HG02885 (cell line): ENCODE results near the gene BDH1.

Experiments
- ATAC-seq: cut with Tn5 transposase; IDR thresholded peaks from one replicate; pipeline ENCODE4 v1.9.1; 2021; ENCODE audit warnings: mild to moderate bottlenecking; ENCODE audit not compliant: unreplicated experiment, poor library complexity

BDH1 gene

GRCh38 chr3:197552198-197552597 is 3.6 kb downstream of the BDH1 start:
- no peak for ATAC-seq

GRCh38 chr3:197550489-197550888 is 5.3 kb downstream of the BDH1 start:
- ATAC-seq, result no peak

DNA sequence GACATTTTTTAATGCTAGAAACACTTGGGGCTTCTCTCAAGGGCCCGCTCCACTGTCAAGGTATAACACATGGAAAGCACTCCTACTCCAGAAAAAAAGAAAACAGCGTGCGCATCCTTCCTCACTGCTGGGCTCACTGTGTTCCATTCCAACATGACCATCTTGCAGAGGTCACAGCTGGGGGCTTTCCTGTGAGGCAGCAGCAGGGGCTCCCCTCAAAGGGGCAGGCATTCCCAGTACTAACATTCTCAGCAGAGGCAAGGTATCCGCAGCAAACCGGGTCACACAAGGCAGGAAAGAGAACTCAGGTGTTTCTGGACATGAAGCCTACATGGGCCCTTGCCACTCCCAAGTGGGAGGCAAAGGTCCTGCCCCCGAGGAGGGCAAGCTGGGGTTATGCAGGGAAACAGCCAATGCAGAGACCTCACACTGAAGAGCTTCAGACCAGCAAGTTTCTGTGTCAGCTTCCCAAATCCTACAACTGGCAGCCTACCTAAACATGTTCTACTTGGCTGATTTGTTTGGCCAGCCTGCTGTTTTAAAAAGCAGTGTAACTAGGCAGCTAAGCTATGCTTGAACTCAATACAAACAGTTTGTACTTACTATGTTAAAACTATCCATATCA is 6.4 kb downstream of the BDH1 start:
- ATAC-seq, result no peak

- no peak for ATAC-seq
Observed at GRCh38 chr3:197547306-197548011, 8.3 kb downstream of the BDH1 start.

DNA sequence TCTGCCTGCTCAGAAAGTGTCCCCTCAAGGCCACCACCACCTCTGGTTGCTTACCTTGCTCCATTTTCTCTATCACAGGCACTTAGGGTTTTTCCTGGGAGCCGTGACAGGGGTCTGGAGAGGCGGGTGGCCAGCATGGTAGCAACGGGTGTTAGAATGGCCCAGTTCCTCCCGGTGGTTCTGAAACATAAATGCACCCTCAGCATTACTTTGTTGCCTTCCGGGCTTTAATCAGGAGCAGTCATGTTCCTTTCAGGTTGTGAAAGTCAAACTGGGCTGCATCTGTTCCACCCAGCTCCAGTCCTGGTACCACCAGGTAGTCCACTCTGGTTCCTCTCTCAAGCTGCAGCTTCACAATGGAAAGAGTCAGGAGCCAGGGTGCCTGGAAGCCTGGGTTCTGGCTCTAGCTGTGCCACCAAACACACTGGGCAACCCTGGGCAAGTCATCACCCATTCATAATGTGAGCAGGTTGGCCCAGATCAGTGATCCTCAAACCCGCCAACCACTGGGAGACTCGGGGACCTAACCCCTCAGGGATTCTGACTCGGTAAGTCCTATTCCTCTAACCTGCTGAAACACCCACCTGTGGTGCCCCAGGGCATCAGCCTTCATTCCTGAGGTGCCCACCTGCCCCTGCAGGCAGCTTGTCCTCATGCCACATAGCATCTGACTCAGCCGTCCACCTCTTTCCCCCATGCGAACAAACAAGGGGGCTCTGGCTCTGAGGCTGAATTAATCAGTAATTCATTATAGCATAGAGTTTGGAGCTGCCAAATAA is 9.3 kb downstream of the BDH1 start:
- ATAC-seq, result no peak

- no peak for ATAC-seq
Observed at GRCh38 chr3:197545571-197545970, 10.2 kb downstream of the BDH1 start.

GRCh38 chr3:197545101-197545500 is 10.7 kb downstream of the BDH1 start:
- no peak for ATAC-seq

- no peak for ATAC-seq
Observed at GRCh38 chr3:197542741-197543454, 12.9 kb downstream of the BDH1 start.

- ATAC-seq, result no peak
Observed at GRCh38 chr3:197541756-197542539, 13.8 kb downstream of the BDH1 start.

- no peak for ATAC-seq
Observed at GRCh38 chr3:197540961-197541377, 14.8 kb downstream of the BDH1 start.

DNA sequence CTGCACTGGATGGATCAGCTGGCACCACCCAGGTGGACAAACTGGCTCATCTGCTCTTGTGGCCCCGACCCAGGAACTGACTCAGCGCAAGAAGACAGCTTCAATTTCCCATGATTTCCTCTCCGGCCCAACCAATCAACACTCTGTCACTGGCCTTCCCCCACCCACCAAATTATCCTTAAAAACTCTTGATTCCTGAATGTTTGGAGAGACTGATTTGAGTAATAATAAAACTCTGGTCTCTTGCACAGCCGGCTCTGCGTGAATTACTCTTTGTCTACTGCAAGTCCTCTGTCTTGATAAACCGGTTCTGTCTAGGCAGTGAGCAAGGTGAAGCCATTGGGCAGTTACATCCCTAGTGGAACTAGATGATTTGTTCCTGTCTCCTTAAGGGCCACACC is 16.1 kb downstream of the BDH1 start:
- ATAC-seq, result no peak

DNA sequence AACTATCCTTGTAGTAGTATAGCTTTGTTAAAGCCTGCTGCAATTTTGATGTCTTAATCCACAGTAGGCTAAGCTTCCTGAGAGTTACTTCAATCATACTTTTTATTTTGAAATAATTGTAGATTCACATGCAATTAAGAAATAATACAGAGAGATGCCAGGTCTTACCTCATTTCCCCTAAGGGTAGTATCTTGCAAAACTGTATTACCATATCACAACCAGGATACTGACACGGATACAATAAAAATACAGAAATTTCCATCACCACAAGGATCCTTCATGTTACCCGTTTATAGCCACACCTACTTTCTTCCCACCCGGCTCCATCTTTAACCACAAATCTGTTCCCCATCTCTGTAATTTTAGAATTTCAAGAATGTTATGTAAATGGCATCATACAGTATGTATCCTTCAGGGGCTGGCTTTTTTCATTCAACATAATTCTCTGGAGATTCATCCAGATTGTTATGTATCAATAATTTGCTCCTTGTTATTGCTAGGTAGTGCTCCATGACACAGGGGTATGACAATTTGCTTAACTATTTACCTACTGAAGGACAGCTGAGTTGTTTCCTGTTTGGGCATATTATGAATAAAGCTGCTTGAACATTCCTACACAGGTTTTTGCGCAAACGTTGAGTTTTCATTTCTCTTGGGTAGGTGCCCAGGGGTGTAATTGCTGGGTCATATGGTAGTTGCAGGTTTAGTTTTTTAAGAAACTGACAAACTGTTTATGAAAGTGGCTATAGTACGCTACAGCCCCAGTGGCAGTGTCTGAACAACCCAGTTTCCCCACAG is 21.6 kb downstream of the BDH1 start:
- ATAC-seq, result no peak

DNA sequence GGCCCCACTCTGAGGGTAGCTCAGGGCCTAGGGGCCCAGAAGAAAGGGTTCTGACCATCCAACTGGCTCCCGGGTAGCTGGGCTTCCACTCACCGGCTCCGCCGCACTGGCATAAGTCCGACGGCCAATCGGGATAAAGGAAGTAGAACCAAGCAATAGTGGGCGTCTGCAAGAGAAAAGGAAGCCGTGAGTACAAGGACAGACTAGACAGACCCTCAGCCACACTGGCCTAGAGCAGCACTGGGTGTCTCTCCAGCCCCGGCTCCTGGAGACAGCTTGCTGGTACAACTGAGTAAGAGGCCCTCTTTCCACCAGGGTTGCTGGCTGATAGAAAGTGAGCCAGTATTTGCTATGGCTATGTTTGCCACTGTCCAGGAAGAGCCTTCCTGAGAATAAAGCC is 22.4 kb downstream of the BDH1 start:
- ATAC-seq, result no peak

GRCh38 chr3:197532388-197532787 is 23.4 kb downstream of the BDH1 start:
- no peak for ATAC-seq

DNA sequence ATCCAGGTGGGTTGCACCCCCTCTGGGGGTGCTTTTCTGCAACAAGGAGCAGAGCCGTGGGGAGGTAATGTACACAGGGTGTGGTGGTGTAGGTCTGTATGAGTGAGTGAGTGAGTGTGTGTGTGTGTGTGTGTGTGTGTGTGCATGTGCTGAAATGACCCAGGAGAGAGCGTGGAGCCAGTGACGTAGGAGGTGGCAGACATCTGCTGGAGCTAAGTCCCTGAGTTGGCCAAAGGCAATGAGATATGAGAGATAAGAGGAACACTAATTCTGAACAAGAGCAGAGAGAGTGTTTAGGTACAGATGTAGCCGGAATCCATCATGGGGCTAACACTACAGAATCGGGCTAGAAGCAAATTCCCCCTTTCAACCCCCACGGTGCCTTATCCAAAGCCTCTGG is 27.6 kb downstream of the BDH1 start:
- no peak for ATAC-seq

DNA sequence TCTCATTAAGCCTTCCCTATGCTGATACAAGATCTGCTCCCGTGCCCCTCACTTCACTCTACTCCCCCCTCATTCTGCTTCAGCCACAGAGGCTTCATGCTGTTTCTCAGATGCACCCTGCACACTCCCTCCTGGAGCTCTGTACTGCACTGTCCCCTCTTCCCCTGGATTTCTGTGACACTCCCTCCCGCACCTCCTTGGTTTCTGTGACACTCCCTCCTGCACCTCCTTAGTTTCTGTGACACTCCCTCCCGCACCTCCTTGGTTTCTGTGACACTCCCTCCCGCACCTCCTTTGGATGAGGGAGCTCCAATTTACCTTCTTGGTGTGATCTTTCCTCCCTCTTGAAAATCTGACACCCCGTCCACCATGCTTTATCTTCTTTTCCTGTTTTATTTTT is 28.2 kb downstream of the BDH1 start:
- no peak for ATAC-seq

GRCh38 chr3:197525706-197526105 is 30.1 kb downstream of the BDH1 start:
- ATAC-seq, result no peak

DNA sequence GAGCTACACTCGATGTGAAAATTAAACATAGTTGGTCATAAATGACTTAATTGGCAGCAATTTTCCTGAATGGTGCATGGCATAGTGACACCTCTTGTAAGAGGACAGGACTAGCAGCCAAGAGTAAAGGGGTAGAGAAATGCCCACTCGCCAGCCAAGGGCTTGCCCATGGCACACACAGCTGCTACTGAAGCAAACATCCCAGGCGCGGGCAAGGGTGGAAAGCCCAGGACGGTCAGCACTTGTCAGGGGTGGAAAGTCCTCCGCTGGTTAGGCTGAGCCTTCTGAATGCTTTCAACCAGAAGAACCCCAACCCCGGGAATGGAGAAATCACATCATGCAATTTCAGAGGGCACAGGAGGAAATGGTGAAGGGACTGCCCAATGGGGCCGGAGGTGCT is 31.6 kb downstream of the BDH1 start:
- ATAC-seq, result no peak

- ATAC-seq, result no peak
Observed at GRCh38 chr3:197523526-197523925, 32.2 kb downstream of the BDH1 start.
